GM21619 (cell line): ENCODE results near the gene ARHGAP32.
A peak's percentile ranks its signal among the peaks of the same experiment; 100 is the strongest.

Experiments used
- ATAC-seq: cut with Tn5 transposase; IDR thresholded peaks from one replicate; pipeline ENCODE4 v1.9.1; 2021; ENCODE audit not compliant: unreplicated experiment

Gene ARHGAP32

GRCh38 chr11:129117595-129118350, 74.4 kb downstream of the ARHGAP32 start:
- peak; percentile 58 for ATAC-seq

- no peak for ATAC-seq
Measured at GRCh38 chr11:129115652-129116586, 76.2 kb downstream of the ARHGAP32 start.

- ATAC-seq: no peak
Measured at GRCh38 chr11:129109701-129110100, 82.4 kb downstream of the ARHGAP32 start.

GRCh38 chr11:129106788-129107187, 85.3 kb downstream of the ARHGAP32 start:
- no peak for ATAC-seq

GRCh38 chr11:129102756-129103155, 89.4 kb downstream of the ARHGAP32 start:
- ATAC-seq: no peak

- ATAC-seq: no peak
Measured at GRCh38 chr11:129102225-129102624, 89.9 kb downstream of the ARHGAP32 start.

- no peak for ATAC-seq
Measured at GRCh38 chr11:129093283-129093682, 98.8 kb downstream of the ARHGAP32 start.

- ATAC-seq: no peak
Measured at GRCh38 chr11:129090056-129090455, 102.1 kb downstream of the ARHGAP32 start.

GRCh38 chr11:129089279-129089678, 102.8 kb downstream of the ARHGAP32 start:
- ATAC-seq: no peak

GRCh38 chr11:129086976-129087375, 105.1 kb downstream of the ARHGAP32 start:
- ATAC-seq: no peak

GRCh38 chr11:129077191-129077590, 114.9 kb downstream of the ARHGAP32 start:
- ATAC-seq: no peak

GRCh38 chr11:129075757-129076156, 116.4 kb downstream of the ARHGAP32 start:
- ATAC-seq: no peak

GRCh38 chr11:129067454-129067853, 124.7 kb downstream of the ARHGAP32 start:
- no peak for ATAC-seq

- ATAC-seq: no peak
Measured at GRCh38 chr11:129066229-129066628, 125.9 kb downstream of the ARHGAP32 start.

- ATAC-seq: no peak
Measured at GRCh38 chr11:129063118-129063517, 129.0 kb downstream of the ARHGAP32 start.

GRCh38 chr11:129061492-129062230, 130.5 kb downstream of the ARHGAP32 start:
- no peak for ATAC-seq

- ATAC-seq: no peak
Measured at GRCh38 chr11:129056916-129057315, 135.2 kb downstream of the ARHGAP32 start.

- no peak for ATAC-seq
Measured at GRCh38 chr11:129055196-129055595, 136.9 kb downstream of the ARHGAP32 start.

- no peak for ATAC-seq
Measured at GRCh38 chr11:129048911-129049310, 143.2 kb downstream of the ARHGAP32 start.

- no peak for ATAC-seq
Measured at GRCh38 chr11:129045150-129045549, 147.0 kb downstream of the ARHGAP32 start.

- ATAC-seq: no peak
Measured at GRCh38 chr11:129042503-129042902, 149.6 kb downstream of the ARHGAP32 start.
